Smooth muscle cell (in vitro differentiated cells): ENCODE measurements around the gene CPNE5. TPM values are rescaled to one million over a fixed set of nuclear protein-coding genes. Genes with fewer than 3 reads are reported as not detected.

Source experiments
- DNase-seq: peaks from one replicate; lab custom pipeline; 2025; ENCODE audit not compliant: unreplicated experiment; lab: John Stamatoyannopoulos, UW
- H2AFZ ChIP-seq: fragments of 200-600 bp; sonication (generic); 2 replicates; pipeline ENCODE4 v1.6.0; 2016; ENCODE audit warnings: antibody characterized with exemption, low read depth, mild to moderate bottlenecking
- H3F3A ChIP-seq: fragments of 200-600 bp; sonication (generic); 2 replicates; pipeline ENCODE4 v1.6.0; 2017; ENCODE audit warnings: antibody characterized with exemption, low read depth
- H3K27ac ChIP-seq: fragments of 200-600 bp; sonication (generic); 2 replicates; pipeline ENCODE4 v1.5.1; 2016; ENCODE audit warnings: low read depth, mild to moderate bottlenecking
- H3K27me3 ChIP-seq: fragments of 200-600 bp; sonication (generic); 2 replicates; pipeline ENCODE4 v1.6.1; 2016; ENCODE audit warnings: low read depth, mild to moderate bottlenecking
- H3K36me3 ChIP-seq: fragments of 200-600 bp; sonication (generic); 2 replicates; pipeline ENCODE4 v1.5.1; 2016; ENCODE audit warnings: low read depth
- H3K4me1 ChIP-seq: fragments of 200-600 bp; sonication (generic); 2 replicates; pipeline ENCODE4 v1.5.1; 2016; ENCODE audit warnings: low read depth
- H3K4me2 ChIP-seq: fragments of 200-600 bp; sonication (generic); 2 replicates; pipeline ENCODE4 v1.6.0; 2016; ENCODE audit warnings: mild to moderate bottlenecking
- H3K4me3 ChIP-seq: fragments of 200-600 bp; sonication (generic); 2 replicates; pipeline ENCODE4 v1.5.1; 2016; ENCODE audit warnings: mild to moderate bottlenecking
- H3K79me2 ChIP-seq: fragments of 200-600 bp; sonication (generic); 2 replicates; pipeline ENCODE4 v1.6.0; 2016; ENCODE audit warnings: low read depth, mild to moderate bottlenecking
- H3K9ac ChIP-seq: fragments of 200-600 bp; sonication (generic); 2 replicates; pipeline ENCODE4 v1.6.0; 2016; ENCODE audit warnings: low read depth
- H3K9me3 ChIP-seq: fragments of 200-600 bp; sonication (generic); replicated peaks from 2 replicates; pipeline ENCODE4 v1.5.1; 2016; ENCODE audit warnings: low read depth
- H4K20me1 ChIP-seq: fragments of 200-600 bp; sonication (generic); 2 replicates; pipeline ENCODE4 v1.6.0; 2016; ENCODE audit warnings: low read depth
- WGBS: methylation state at CpG from one replicate; pipeline ENCODE4 v1.1.7; 2016; ENCODE audit warnings: low lambda C conversion rate; 5-methylcytosine and 5-hydroxymethylcytosine counted together
- polyA plus RNA-seq: library from polyadenylated mRNA; unstranded; fragments of >200 nt; fragmentation: Nextera tagmentation; extraction: Ambion mirVana; gene quantifications from 2 replicates; pipeline ENCODE4 v1.2.1, GENCODE V29; 2016
- total RNA-seq: library from RNA; depleted of rRNA; stranded (reverse); fragments of >200 nt; gene quantifications from 2 replicates; pipeline ENCODE4 v1.2.3, GENCODE V29; 2014
- TF ChIP-seq, protein P1 (sequence below): fragments of 200-600 bp; sonication (generic); IDR thresholded peaks from 2 replicates; pipeline ENCODE4 v1.5.1; 2017; ENCODE audit warnings: borderline replicate concordance, mild to moderate bottlenecking, antibody characterized with exemption; ENCODE audit not compliant: insufficient read depth, poor library complexity, severe bottlenecking

The CPNE5 gene
- total and polyA plus RNA-seq, 2 experiments from 2014 or later, result 1.0 TPM; not detected in 1

DNA sequence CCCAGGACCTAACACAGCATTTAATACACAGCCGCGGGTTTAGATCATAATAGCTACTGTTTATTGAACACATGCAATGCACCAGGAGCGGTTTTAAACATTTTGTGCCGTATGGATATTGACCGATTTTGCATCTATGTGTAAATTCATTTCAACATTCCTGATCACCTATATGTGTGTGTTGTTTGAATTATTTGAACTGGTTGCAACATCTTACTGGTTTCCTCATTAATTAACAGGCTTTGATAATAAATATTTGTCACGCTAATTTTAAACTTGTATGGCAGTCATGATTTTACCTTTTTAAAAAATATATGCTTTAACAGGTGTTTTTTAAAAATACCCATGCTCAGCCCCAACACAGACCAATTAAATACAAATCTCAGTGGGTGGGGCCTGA lies 35.8 kb downstream of the CPNE5 start:
- peaks cover 15% of the 10 kb centered on the region for H3K4me1 ChIP-seq
- no peaks in the 10 kb centered on the region for H4K20me1 ChIP-seq
- H3K27me3 ChIP-seq, result no peaks in the 10 kb centered on the region
- no peak for DNase-seq
- no peaks in the 10 kb centered on the region for H3K9me3 ChIP-seq
- 94% methylated on average over 6 of the region's 6 CpGs for WGBS
- no peak overlapping the region for H3K27ac ChIP-seq
- H3K36me3 ChIP-seq, result no peaks in the 10 kb centered on the region
- H3K79me2 ChIP-seq, result no peaks in the 10 kb centered on the region
- no peak overlapping the region for H3K4me3 ChIP-seq
- TF ChIP-seq, protein P1, sequence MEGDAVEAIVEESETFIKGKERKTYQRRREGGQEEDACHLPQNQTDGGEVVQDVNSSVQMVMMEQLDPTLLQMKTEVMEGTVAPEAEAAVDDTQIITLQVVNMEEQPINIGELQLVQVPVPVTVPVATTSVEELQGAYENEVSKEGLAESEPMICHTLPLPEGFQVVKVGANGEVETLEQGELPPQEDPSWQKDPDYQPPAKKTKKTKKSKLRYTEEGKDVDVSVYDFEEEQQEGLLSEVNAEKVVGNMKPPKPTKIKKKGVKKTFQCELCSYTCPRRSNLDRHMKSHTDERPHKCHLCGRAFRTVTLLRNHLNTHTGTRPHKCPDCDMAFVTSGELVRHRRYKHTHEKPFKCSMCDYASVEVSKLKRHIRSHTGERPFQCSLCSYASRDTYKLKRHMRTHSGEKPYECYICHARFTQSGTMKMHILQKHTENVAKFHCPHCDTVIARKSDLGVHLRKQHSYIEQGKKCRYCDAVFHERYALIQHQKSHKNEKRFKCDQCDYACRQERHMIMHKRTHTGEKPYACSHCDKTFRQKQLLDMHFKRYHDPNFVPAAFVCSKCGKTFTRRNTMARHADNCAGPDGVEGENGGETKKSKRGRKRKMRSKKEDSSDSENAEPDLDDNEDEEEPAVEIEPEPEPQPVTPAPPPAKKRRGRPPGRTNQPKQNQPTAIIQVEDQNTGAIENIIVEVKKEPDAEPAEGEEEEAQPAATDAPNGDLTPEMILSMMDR, result no peak
- no peak overlapping the region for H3K4me2 ChIP-seq
- H3K9ac ChIP-seq, result no peak overlapping the region
- H3F3A ChIP-seq, result no peaks in the 10 kb centered on the region
- no peak overlapping the region for H2AFZ ChIP-seq

DNA sequence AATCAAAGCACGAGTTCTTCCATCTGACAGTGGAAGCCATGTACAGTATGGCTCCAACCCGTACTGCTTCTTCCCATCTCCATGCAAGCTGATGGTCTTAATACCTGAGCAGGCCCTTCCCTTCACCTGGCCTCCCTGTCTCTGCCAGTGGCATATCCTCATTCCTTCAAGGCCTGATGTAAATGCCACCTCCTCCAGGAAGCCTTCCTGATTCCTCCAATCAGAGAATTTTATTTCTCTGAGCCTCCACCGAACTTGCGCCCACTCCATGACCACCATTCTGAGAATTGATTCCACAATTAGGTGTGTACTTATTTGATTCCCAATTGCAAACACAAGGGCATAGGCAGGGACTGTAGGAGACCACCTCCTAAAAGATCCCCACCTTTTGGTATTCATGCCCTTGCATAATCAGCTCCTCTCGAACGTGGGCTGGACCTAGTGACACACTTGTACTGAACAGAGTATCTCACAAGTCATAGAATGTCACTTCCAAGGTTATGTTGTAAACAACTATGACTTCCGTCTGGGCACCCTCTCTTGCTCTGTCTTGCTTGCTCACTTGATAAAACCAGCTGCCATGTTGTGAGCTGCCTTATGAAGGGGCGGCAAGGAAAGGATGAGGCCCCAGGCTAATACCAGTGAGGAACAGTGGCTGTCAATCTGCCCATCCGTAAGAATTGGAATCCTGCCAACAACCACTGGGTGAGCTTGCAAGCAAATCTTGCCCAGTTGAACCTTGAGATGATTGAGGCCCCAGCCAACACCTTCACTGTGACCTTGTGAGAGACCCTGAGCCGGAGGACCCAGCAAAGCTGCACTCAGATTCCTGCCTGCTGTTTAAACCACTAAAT lies 38.8 kb downstream of the CPNE5 start:
- H4K20me1 ChIP-seq, result no peaks in the 10 kb centered on the region
- no peaks in the 10 kb centered on the region for H3K27me3 ChIP-seq
- H2AFZ ChIP-seq, result no peak overlapping the region
- H3K9me3 ChIP-seq, result no peaks in the 10 kb centered on the region
- peaks cover 9% of the 10 kb centered on the region for H3K4me1 ChIP-seq
- no peaks in the 10 kb centered on the region for H3F3A ChIP-seq
- no peak overlapping the region for H3K9ac ChIP-seq
- no peak overlapping the region for H3K4me3 ChIP-seq
- H3K36me3 ChIP-seq, result no peaks in the 10 kb centered on the region
- H3K4me2 ChIP-seq, result no peak overlapping the region
- TF ChIP-seq, protein P1, result no peak
- no peak for DNase-seq
- no peak overlapping the region for H3K27ac ChIP-seq
- 85% methylated on average over 10 of the region's 10 CpGs for WGBS
- H3K79me2 ChIP-seq, result no peaks in the 10 kb centered on the region

DNA sequence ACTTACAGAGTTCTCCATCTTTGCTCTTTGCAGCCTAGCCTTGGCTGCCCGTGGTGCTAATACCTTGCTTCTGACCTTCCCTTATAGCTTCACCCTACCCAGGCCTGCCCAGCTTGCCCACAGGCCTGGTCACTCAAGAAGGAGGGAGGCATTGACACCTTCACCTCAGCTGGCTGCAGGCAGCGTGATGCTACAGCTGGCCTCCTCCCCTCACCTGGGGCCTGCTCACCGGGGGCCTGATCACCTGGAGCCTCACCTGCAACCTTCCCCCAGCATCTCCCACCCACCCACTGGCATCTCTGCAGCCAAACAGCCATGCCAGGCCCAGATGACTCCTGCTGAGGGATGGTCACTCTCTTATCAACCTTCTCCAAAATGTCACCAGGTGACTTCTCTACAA lies 40.4 kb downstream of the CPNE5 start:
- Histone ChIP-seq H2AFZ (no peak overlapping the region), H3K9ac (no peak overlapping the region), H3K27ac (no peak overlapping the region), H3K36me3 (no peaks in the 10 kb centered on the region), H3K4me2 (no peak overlapping the region), H3K9me3 (no peaks in the 10 kb centered on the region), H4K20me1 (no peaks in the 10 kb centered on the region), H3K4me1 (peaks cover 6% of the 10 kb centered on the region), H3F3A (no peaks in the 10 kb centered on the region), H3K79me2 (no peaks in the 10 kb centered on the region), H3K27me3 (no peaks in the 10 kb centered on the region), H3K4me3 (no peak overlapping the region)
- 85% methylated on average over 3 of the region's 3 CpGs for WGBS
- TF ChIP-seq, protein P1, result no peak
- no peak for DNase-seq

DNA sequence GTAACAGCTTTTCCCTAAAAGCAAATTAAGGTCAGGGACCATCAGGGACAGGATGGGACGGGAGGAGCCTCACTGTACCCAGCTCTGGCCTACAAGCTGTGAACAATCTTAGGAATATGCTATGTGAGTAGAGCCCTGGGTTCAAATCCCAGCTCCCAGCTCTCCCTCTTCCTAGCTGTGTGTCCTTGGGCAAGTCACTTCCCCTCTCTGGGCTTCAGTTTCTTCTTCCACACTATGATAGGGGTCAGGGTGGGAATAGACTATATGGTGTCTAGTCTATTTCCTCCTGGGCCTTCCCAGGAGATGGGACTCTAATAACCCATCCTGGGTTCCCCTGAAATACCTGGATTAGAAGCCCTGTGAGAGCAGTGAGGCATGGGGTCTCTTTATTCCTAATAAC lies 41.6 kb downstream of the CPNE5 start:
- Histone ChIP-seq H3K79me2 (no peaks in the 10 kb centered on the region), H3K36me3 (no peaks in the 10 kb centered on the region), H3K27ac (no peak overlapping the region), H2AFZ (no peak overlapping the region), H3K4me3 (no peak overlapping the region), H3F3A (no peaks in the 10 kb centered on the region), H3K27me3 (no peaks in the 10 kb centered on the region), H3K9me3 (no peaks in the 10 kb centered on the region), H3K9ac (no peak overlapping the region), H4K20me1 (no peaks in the 10 kb centered on the region), H3K4me1 (peaks cover 10% of the 10 kb centered on the region), H3K4me2 (no peak overlapping the region)
- DNase-seq, result no peak
- 89% methylated on average over 1 of the region's 1 CpG for WGBS
- TF ChIP-seq, protein P1, result no peak
